CD4-positive, alpha-beta memory T cell (primary cell): ENCODE results near the gene GATD1. TPM values are rescaled to one million over a fixed set of nuclear protein-coding genes. Genes with fewer than 3 reads are reported as not detected.

Source experiments
- CTCF ChIA-PET: fragments of 350-600 bp; sonication (Branson Sonifier 250); formaldehyde crosslinking; loops from one replicate; lab custom pipeline; 2021; ENCODE audit warnings: inconsistent platforms; ENCODE audit not compliant: partially characterized antibody; lab: Charles Lee
- POLR2A ChIA-PET: fragments of 350-600 bp; sonication (Branson Sonifier 250); formaldehyde crosslinking; loops from one replicate; lab custom pipeline; 2021; ENCODE audit not compliant: partially characterized antibody; lab: Charles Lee
- DNase-seq, 5 donors: peaks; one replicate each; pipeline versions ENCODE4 v3.0.0 to v3.0.0-alpha.2; 2020 to 2022; ENCODE audit warnings: mixed read lengths in 1 of 5
- H3K27ac ChIP-seq: one replicate; pipeline ENCODE4 v1.7.0; 2013; ENCODE audit warnings: low read depth, low read length
- H3K27me3 ChIP-seq: 2 replicates; pipeline ENCODE4 v1.7.0; 2013; ENCODE audit warnings: mild to moderate bottlenecking, low read length, moderate library complexity; ENCODE audit not compliant: insufficient read depth
- H3K36me3 ChIP-seq: 2 replicates; pipeline ENCODE4 v1.7.0; 2013; ENCODE audit warnings: mild to moderate bottlenecking, low read length, moderate library complexity; ENCODE audit not compliant: insufficient read depth
- H3K4me1 ChIP-seq: 2 replicates; pipeline ENCODE4 v1.7.0; 2013; ENCODE audit warnings: mild to moderate bottlenecking, low read length, moderate library complexity; ENCODE audit not compliant: insufficient read depth
- H3K4me3 ChIP-seq, 2 donors: one replicate each; pipeline ENCODE4 v1.7.0; 2013; ENCODE audit warnings: low read length in 2 of 2, mild to moderate bottlenecking in 1 of 2
- H3K9me3 ChIP-seq, 2 donors: one replicate each; pipeline ENCODE4 v1.7.0; 2013; ENCODE audit warnings: low read length in 2 of 2, control low read depth in 1 of 2; ENCODE audit not compliant: control insufficient read depth in 1 of 2
- H3K27ac Mint-ChIP-seq, 7 donors: one replicate each; pipeline ENCODE4 v1.8.0; 2020 to 2021; ENCODE audit warnings: mixed read lengths in 7 of 7, mild to moderate bottlenecking in 6 of 7, inconsistent platforms in 3 of 7, moderate library complexity in 3 of 7
- H3K27me3 Mint-ChIP-seq, 2 donors: one replicate each; pipeline ENCODE4 v1.8.0; 2020 to 2021; ENCODE audit warnings: mixed read lengths in 2 of 2
- H3K36me3 Mint-ChIP-seq, 2 donors: one replicate each; pipeline ENCODE4 v1.8.0; 2020 to 2021; ENCODE audit warnings: mixed read lengths in 2 of 2, inconsistent platforms in 1 of 2, mild to moderate bottlenecking in 1 of 2
- H3K4me1 Mint-ChIP-seq, 4 donors: one replicate each; pipeline ENCODE4 v1.8.0; 2020 to 2021; ENCODE audit warnings: mixed read lengths in 4 of 4, mild to moderate bottlenecking in 1 of 4
- H3K4me3 Mint-ChIP-seq, 8 donors: one replicate each; pipeline ENCODE4 v1.8.0; 2020 to 2021; ENCODE audit warnings: mixed read lengths in 8 of 8, mild to moderate bottlenecking in 7 of 8, moderate library complexity in 6 of 8, inconsistent platforms in 3 of 8
- H3K9me3 Mint-ChIP-seq, 8 donors: one replicate each; pipeline ENCODE4 v1.8.0; 2020 to 2021; ENCODE audit warnings: mixed read lengths in 8 of 8, mild to moderate bottlenecking in 5 of 8, inconsistent platforms in 3 of 8, moderate library complexity in 1 of 8
- intact Hi-C: fragments of 100-400 bp; cut with micrococcal nuclease; formaldehyde crosslinking; loops from one replicate; pipeline ENCODE4 v1.15.1; 2023
- polyA plus RNA-seq, 2 donors: library from polyadenylated mRNA; unstranded; fragments of 300-500 nt; fragmentation: Illumina TruSeq; gene quantifications; one replicate each; pipeline ENCODE4 v1.2.3, GENCODE V29; 2021
- total RNA-seq, 2 experiments: library from RNA; stranded (reverse); gene quantifications; one replicate each; pipeline ENCODE4 v1.2.3, GENCODE V29; 2021

The GATD1 gene
- total and polyA plus RNA-seq, 4 experiments from 2014 or later, result 4.3 to 64.9 (median 33.3) TPM

DNA sequence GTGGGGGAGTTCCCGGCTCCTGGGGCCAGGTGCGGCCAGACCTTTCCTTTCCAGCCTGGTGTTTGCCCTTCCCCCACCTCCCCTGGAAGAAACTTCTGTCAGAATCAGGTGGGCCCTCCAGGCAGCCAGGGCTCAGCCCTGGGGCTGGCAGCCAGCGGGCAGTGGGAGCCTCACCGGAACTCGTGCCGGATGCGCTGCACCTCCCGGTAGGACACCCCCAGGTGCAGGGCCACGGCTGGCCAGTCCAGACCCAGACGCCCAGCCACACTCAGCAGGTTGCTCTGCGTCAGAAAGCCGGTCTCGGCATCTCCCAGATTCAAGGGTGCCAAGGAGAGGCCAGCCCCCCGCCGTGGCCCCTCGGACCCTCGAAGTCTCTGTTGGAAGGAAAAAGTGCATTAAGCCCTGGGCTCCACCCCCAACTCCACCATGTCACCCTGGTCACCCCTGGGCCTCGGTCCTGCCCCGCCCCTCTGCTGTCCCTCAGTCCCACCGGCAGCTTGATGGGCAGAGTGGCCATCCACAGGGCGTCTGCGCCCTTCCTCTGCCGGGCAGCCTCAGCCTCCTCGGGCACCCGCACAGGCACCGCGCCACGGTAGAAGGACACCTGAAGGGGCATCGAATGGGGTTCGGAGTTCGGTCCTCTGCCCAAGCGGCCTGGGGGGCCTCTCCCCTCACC is 22.5 kb upstream of the GATD1 start:
- no peak for DNase-seq
- peaks cover 0 to 8% of the 10 kb centered on the region in 2 donors for H3K36me3 Mint-ChIP-seq
- peak overlapping the region in 1 of 8 donors; percentile 44 for H3K4me3 Mint-ChIP-seq
- no peaks in the 10 kb centered on the region for H3K27me3 Mint-ChIP-seq
- Histone ChIP-seq H3K27me3 (no peaks in the 10 kb centered on the region), H3K27ac (no peak overlapping the region), H3K4me1 (peaks cover 40% of the 10 kb centered on the region), H3K36me3 (peaks cover under 1% of the 10 kb centered on the region), H3K4me3 (no peak overlapping the region), H3K9me3 (no peaks in the 10 kb centered on the region)
- ChIA-PET POLR2A (interaction anchor here (1.3 to 5.1 kb wide), 3 partner anchors 9 to 74 kb away, joined by 5 to 30 read pairs (median 7); partner anchors contain the start of genes PNPLA2 and RPLP2), CTCF (interaction anchor here (1.1 kb wide), 1 partner anchor 7 kb away, joined by 4 read pairs; no protein-coding TSS in a partner anchor)
- intact Hi-C loops, result loop anchor here (5.0 kb wide), 3 partner anchors 37 to 242 kb away; partner anchors contain the start of gene AP2A2
- no peak overlapping the region for H3K27ac Mint-ChIP-seq
- peaks cover 5 to 24% (median 12%) of the 10 kb centered on the region in 4 donors for H3K4me1 Mint-ChIP-seq
- H3K9me3 Mint-ChIP-seq, result no peaks in the 10 kb centered on the region

GRCh38 chr11:798093-798713 is 20.9 kb upstream of the GATD1 start, which contains the start of gene SLC25A22:
SLC25A22 (minus strand) TSS chr11:798281; CDS start chr11:795006, 3,275 bp downstream.
- H3K36me3 Mint-ChIP-seq, result peaks cover 0 to 10% of the 10 kb centered on the region in 2 donors
- intact Hi-C loops, result loop anchor here (1.0 to 5.0 kb wide), 5 partner anchors 11 to 241 kb away; partner anchors contain the start of genes AP2A2, GATD1 and RPLP2
- H3K36me3 ChIP-seq, result peaks cover 12% of the 10 kb centered on the region
- peak; percentile 80 to 90 (median 85) for DNase-seq
- H3K27me3 Mint-ChIP-seq, result no peaks in the 10 kb centered on the region
- no peaks in the 10 kb centered on the region for H3K27me3 ChIP-seq
- H3K9me3 Mint-ChIP-seq, result peaks cover 0 to 1% (median 0%) of the 10 kb centered on the region in 8 donors
- peaks cover 5 to 19% (median 10%) of the 10 kb centered on the region in 4 donors for H3K4me1 Mint-ChIP-seq
- CTCF ChIA-PET, result interaction anchor here (0.7 to 1.1 kb wide), 4 partner anchors 9 to 34 kb away, joined by 3 to 4 read pairs (median 3); partner anchors contain the start of gene PNPLA2
- peak within 1 kb of the TSS; percentile 93 to 96 (median 94) for H3K27ac Mint-ChIP-seq
- peaks cover 32% of the 10 kb centered on the region for H3K4me1 ChIP-seq
- POLR2A ChIA-PET, result interaction anchor here (1.3 to 5.1 kb wide), 8 partner anchors 7 to 232 kb away, joined by 3 to 30 read pairs (median 10); partner anchors contain the start of genes GATD1, PIDD1, PNPLA2 and RPLP2
- peak within 1 kb of the TSS; percentile 73 to 91 for H3K4me3 ChIP-seq
- peak within 1 kb of the TSS; percentile 86 to 97 (median 91) for H3K4me3 Mint-ChIP-seq
- peak within 1 kb of the TSS; percentile 86 for H3K27ac ChIP-seq
- H3K9me3 ChIP-seq, result no peaks in the 10 kb centered on the region

GRCh38 chr11:797296-798092 is 20.2 kb upstream of the GATD1 start:
- H3K36me3 ChIP-seq, result peaks cover 12% of the 10 kb centered on the region
- Mint-ChIP-seq H3K4me1 (peaks cover 5 to 19% (median 10%) of the 10 kb centered on the region in 4 donors), H3K9me3 (peaks cover 0 to 1% (median 0%) of the 10 kb centered on the region in 8 donors), H3K27me3 (no peaks in the 10 kb centered on the region), H3K27ac (peak overlapping the region; percentile 93 to 96 (median 94)), H3K4me3 (peak overlapping the region; percentile 86 to 97 (median 91)), H3K36me3 (peaks cover 0 to 10% of the 10 kb centered on the region in 2 donors)
- peaks cover 32% of the 10 kb centered on the region for H3K4me1 ChIP-seq
- POLR2A ChIA-PET, result interaction anchor here (1.0 to 5.1 kb wide), 13 partner anchors 8 to 291 kb away, joined by 3 to 30 read pairs (median 5); partner anchors contain the start of genes DEAF1, GATD1, PHRF1 and PIDD1
- DNase-seq, result peak; percentile 71 to 93 (median 75)
- peak overlapping the region; percentile 86 for H3K27ac ChIP-seq
- peak overlapping the region; percentile 73 to 91 for H3K4me3 ChIP-seq
- no peaks in the 10 kb centered on the region for H3K9me3 ChIP-seq
- intact Hi-C loops, result loop anchor here (1.0 to 5.0 kb wide), 8 partner anchors 8 to 263 kb away; partner anchors contain the start of genes AP2A2, GATD1, HRAS and PIDD1
- CTCF ChIA-PET, result interaction anchor here (1.0 to 2.7 kb wide), 3 partner anchors 13 to 21 kb away, joined by 3 to 9 read pairs (median 4); partner anchors contain the start of gene PNPLA2
- no peaks in the 10 kb centered on the region for H3K27me3 ChIP-seq

- peaks cover 32% of the 10 kb centered on the region for H3K4me1 ChIP-seq
- peaks cover 0 to 10% of the 10 kb centered on the region in 2 donors for H3K36me3 Mint-ChIP-seq
- peaks cover 12% of the 10 kb centered on the region for H3K36me3 ChIP-seq
- peak overlapping the region; percentile 86 to 97 (median 91) for H3K4me3 Mint-ChIP-seq
- peak overlapping the region; percentile 93 to 96 (median 94) for H3K27ac Mint-ChIP-seq
- peaks cover 0 to 1% (median 0%) of the 10 kb centered on the region in 8 donors for H3K9me3 Mint-ChIP-seq
- H3K27ac ChIP-seq, result peak overlapping the region; percentile 86
- no peaks in the 10 kb centered on the region for H3K9me3 ChIP-seq
- ChIA-PET POLR2A (interaction anchor here (1.0 to 5.1 kb wide), 14 partner anchors 8 to 290 kb away, joined by 3 to 30 read pairs (median 6); partner anchors contain the start of genes DEAF1, GATD1, PHRF1 and PIDD1), CTCF (interaction anchor here (1.7 to 2.7 kb wide), 2 partner anchors 14 to 22 kb away, joined by 4 to 9 read pairs; partner anchors contain the start of gene PNPLA2)
- no peak for DNase-seq
- peaks cover 5 to 19% (median 10%) of the 10 kb centered on the region in 4 donors for H3K4me1 Mint-ChIP-seq
- intact Hi-C loops, result loop anchor here (1.0 to 5.0 kb wide), 7 partner anchors 9 to 262 kb away; partner anchors contain the start of genes AP2A2, HRAS and PIDD1
- H3K27me3 Mint-ChIP-seq, result no peaks in the 10 kb centered on the region
- H3K27me3 ChIP-seq, result no peaks in the 10 kb centered on the region
- peak overlapping the region; percentile 73 to 91 for H3K4me3 ChIP-seq
Measured at GRCh38 chr11:796565-797295, 19.4 kb upstream of the GATD1 start.

GRCh38 chr11:795634-796564 is 18.6 kb upstream of the GATD1 start:
- intact Hi-C loops, result loop anchor here (1.0 to 5.0 kb wide), 5 partner anchors 34 to 261 kb away; partner anchors contain the start of genes AP2A2 and HRAS
- DNase-seq, result peak; percentile 72 to 89 (median 76)
- peak overlapping the region; percentile 86 for H3K27ac ChIP-seq
- H3K9me3 ChIP-seq, result no peaks in the 10 kb centered on the region
- no peaks in the 10 kb centered on the region for H3K27me3 ChIP-seq
- H3K36me3 ChIP-seq, result peaks cover 12% of the 10 kb centered on the region
- Mint-ChIP-seq H3K36me3 (peaks cover 0 to 13% of the 10 kb centered on the region in 2 donors), H3K4me1 (peaks cover 5 to 19% (median 10%) of the 10 kb centered on the region in 4 donors), H3K27me3 (no peaks in the 10 kb centered on the region), H3K4me3 (peak overlapping the region; percentile 86 to 97 (median 91)), H3K27ac (peak overlapping the region; percentile 93 to 96 (median 94)), H3K9me3 (peaks cover 0 to 1% (median 0%) of the 10 kb centered on the region in 8 donors)
- ChIA-PET CTCF (interaction anchor here (1.1 to 2.7 kb wide), 3 partner anchors 13 to 30 kb away, joined by 3 to 9 read pairs (median 4); partner anchors contain the start of gene PNPLA2), POLR2A (interaction anchor here (0.6 to 5.1 kb wide), 13 partner anchors 8 to 230 kb away, joined by 3 to 30 read pairs (median 6); partner anchors contain the start of genes DEAF1, GATD1, PHRF1 and PIDD1)
- peaks cover 32% of the 10 kb centered on the region for H3K4me1 ChIP-seq
- peak overlapping the region; percentile 73 to 91 for H3K4me3 ChIP-seq
